AG04449 (cell line): ENCODE measurements around the gene NLRP7.
"Not testable (repeated sequence)": the region's sequence is repeated elsewhere in the genome, so short reads cannot be mapped to it uniquely, and the experiment has no call there.

Source experiments
- CTCF ChIA-PET: fragments of 350-600 bp; formaldehyde crosslinking; extraction: SDS; loops from one replicate; lab custom pipeline; 2021; ENCODE audit warnings: antibody characterized with exemption; lab: Yijun Ruan, JAX
- POLR2A ChIA-PET: fragments of 400-600, 350-600 bp; formaldehyde crosslinking; extraction: SDS; loops from one replicate; lab custom pipeline; 2020; ENCODE audit warnings: antibody characterized with exemption, inconsistent platforms; lab: Yijun Ruan, JAX
- DNase-seq: peaks from one replicate; pipeline ENCODE4 v3.0.0-alpha.2; 2010; ENCODE audit warnings: low read depth, low spot score
- H3K4me3 ChIP-seq: 2 replicates; pipeline ENCODE4 v1.5.1; 2011; ENCODE audit warnings: low read depth, mild to moderate bottlenecking, control low read depth, low read length
- CTCF ChIP-seq: IDR thresholded peaks from one replicate; pipeline ENCODE4 v1.5.1; 2011; ENCODE audit warnings: mild to moderate bottlenecking, moderate library complexity, low read length, control low read depth, inconsistent platforms; ENCODE audit not compliant: insufficient read depth; ENCODE audit errors: missing control alignments

NLRP7 gene

GRCh38 chr19:54902061-54902460 is 45.3 kb downstream of the NLRP7 start:
- ChIA-PET POLR2A (no interaction called here), CTCF (no interaction called here)
- DNase-seq, result no peak
- TF ChIP-seq CTCF, result no peak
- no peak overlapping the region for H3K4me3 ChIP-seq

DNA sequence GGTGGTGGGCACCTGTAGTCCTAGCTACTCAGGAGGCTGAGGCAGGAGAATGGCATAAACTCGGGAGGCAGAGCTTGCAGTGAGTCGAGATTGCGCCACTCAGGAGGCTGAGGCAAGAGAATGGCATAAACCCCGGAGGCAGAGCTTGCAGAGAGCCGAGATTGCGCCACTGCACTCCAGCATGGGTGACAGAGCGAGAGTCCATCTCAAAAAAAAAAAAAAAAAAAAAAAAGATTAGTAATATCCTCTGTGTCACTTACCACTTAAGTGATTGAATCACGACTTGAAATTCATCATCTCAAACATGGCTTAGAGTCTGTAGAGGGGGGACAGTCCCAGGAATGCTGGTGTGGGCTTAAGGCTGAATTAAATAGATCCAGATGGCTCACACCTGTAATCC is 46.2 kb downstream of the NLRP7 start:
- POLR2A ChIA-PET, DNase-seq, H3K4me3 ChIP-seq, CTCF ChIA-PET: not testable (repeated sequence)

GRCh38 chr19:54899646-54900045 is 47.7 kb downstream of the NLRP7 start:
- DNase-seq, POLR2A ChIA-PET: not testable (repeated sequence)

GRCh38 chr19:54898685-54899084 is 48.6 kb downstream of the NLRP7 start:
- CTCF ChIA-PET, DNase-seq, H3K4me3 ChIP-seq, POLR2A ChIA-PET: not testable (repeated sequence)

More at GRCh38 chr19:54899646-54900045, 47.7 kb downstream of the NLRP7 start:
- H3K4me3 ChIP-seq, CTCF ChIA-PET: not testable (repeated sequence)

DNA sequence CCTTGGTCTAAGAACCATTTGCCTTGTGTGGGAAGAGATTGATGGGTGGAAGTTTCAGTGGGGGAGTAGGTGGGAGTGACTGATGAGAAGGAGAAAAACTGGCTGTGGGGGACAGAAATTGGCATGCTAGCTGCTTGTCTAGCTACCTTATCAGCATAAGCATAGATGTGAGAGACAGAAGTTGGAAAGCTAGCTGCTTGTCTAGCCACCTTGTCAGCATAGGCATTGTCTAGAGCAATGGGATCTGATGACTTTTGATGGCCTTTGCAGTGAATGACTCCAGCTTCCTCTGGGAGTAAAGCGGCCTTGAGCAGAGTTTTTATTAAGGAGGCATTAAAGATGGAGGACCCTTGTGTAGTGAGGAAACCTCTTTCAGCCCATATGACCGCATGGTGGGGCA is 51.3 kb downstream of the NLRP7 start:
- H3K4me3 ChIP-seq, result no peak overlapping the region
- TF ChIP-seq CTCF, result no peak
- CTCF ChIA-PET, result no interaction called here
- no peak for DNase-seq
- POLR2A ChIA-PET, result no interaction called here

GRCh38 chr19:54894106-54894505 is 53.2 kb downstream of the NLRP7 start:
- CTCF ChIA-PET, DNase-seq, H3K4me3 ChIP-seq, POLR2A ChIA-PET: not testable (repeated sequence)

- H3K4me3 ChIP-seq, result no peak overlapping the region
- no peak for DNase-seq
- no peak for TF ChIP-seq CTCF
- POLR2A ChIA-PET, result no interaction called here
- CTCF ChIA-PET, result no interaction called here
Observed at GRCh38 chr19:54893406-54893805, 53.9 kb downstream of the NLRP7 start.

- ChIA-PET POLR2A (no interaction called here), CTCF (no interaction called here)
- no peak for DNase-seq
- no peak overlapping the region for H3K4me3 ChIP-seq
- TF ChIP-seq CTCF, result no peak
Observed at GRCh38 chr19:54889566-54889965, 57.8 kb downstream of the NLRP7 start.

- no peak overlapping the region for H3K4me3 ChIP-seq
- no peak for TF ChIP-seq CTCF
- CTCF ChIA-PET, result no interaction called here
- no peak for DNase-seq
- POLR2A ChIA-PET, result no interaction called here
Observed at GRCh38 chr19:54888239-54888638, 59.1 kb downstream of the NLRP7 start.
